Neural crest cell (in vitro differentiated cells): Measurements from ENCODE around the gene CALML3. TPM values are rescaled to one million over a fixed set of nuclear protein-coding genes. Genes with fewer than 3 reads are reported as not detected.

Experiments
- DNase-seq: peaks from one replicate; pipeline ENCODE4 v3.0.0; 2021; ENCODE audit warnings: low read depth, mixed read lengths, low spot score
- H3K27ac Mint-ChIP-seq: one replicate; pipeline ENCODE4 v1.8.0; 2021; ENCODE audit warnings: mild to moderate bottlenecking, mixed read lengths; ENCODE audit not compliant: unreplicated experiment
- H3K27me3 Mint-ChIP-seq: 2 replicates; pipeline ENCODE4 v1.8.0; 2021; ENCODE audit warnings: low read depth, mild to moderate bottlenecking, mixed read lengths
- H3K36me3 Mint-ChIP-seq: 2 replicates; pipeline ENCODE4 v1.8.0; 2021; ENCODE audit warnings: low read depth, mild to moderate bottlenecking, mixed read lengths
- H3K4me1 Mint-ChIP-seq: 2 replicates; pipeline ENCODE4 v1.8.0; 2021; ENCODE audit warnings: mixed read lengths
- H3K4me3 Mint-ChIP-seq: one replicate; pipeline ENCODE4 v1.8.0; 2021; ENCODE audit warnings: mild to moderate bottlenecking, mixed read lengths
- H3K9me3 Mint-ChIP-seq: 2 replicates; pipeline ENCODE4 v1.8.0; 2021; ENCODE audit warnings: mixed read lengths
- CTCF ChIP-seq: fragments of 200-600 bp; sonication (generic); conservative IDR thresholded peaks from 2 replicates; pipeline ENCODE4 v1.5.0; 2021; ENCODE audit warnings: antibody characterized with exemption, mild to moderate bottlenecking
- total RNA-seq: library from RNA; stranded (reverse); gene quantifications from 2 replicates; pipeline ENCODE4 v1.2.1, GENCODE V29; 2021

CALML3 gene
- total RNA-seq, 1 donor from 2014 or later, result not detected

GRCh38 chr10:5540080-5540479 lies 15.3 kb downstream of the CALML3 start:
- Mint-ChIP-seq H3K9me3 (peaks cover 7% of the 10 kb centered on the region), H3K36me3 (peaks cover 5% of the 10 kb centered on the region), H3K27ac (no peak overlapping the region), H3K27me3 (no peaks in the 10 kb centered on the region), H3K4me1 (peaks cover 7% of the 10 kb centered on the region), H3K4me3 (no peak overlapping the region)
- TF ChIP-seq CTCF, result no peak
- DNase-seq, result no peak

GRCh38 chr10:5540891-5541290 lies 16.1 kb downstream of the CALML3 start:
- Mint-ChIP-seq H3K4me3 (no peak overlapping the region), H3K27me3 (no peaks in the 10 kb centered on the region), H3K36me3 (peaks cover 5% of the 10 kb centered on the region), H3K4me1 (peaks cover 7% of the 10 kb centered on the region), H3K9me3 (peaks cover 7% of the 10 kb centered on the region), H3K27ac (no peak overlapping the region)
- DNase-seq, result no peak
- TF ChIP-seq CTCF, result no peak

- peaks cover 5% of the 10 kb centered on the region for H3K36me3 Mint-ChIP-seq
- no peak for DNase-seq
- peaks cover 10% of the 10 kb centered on the region for H3K4me1 Mint-ChIP-seq
- peaks cover 7% of the 10 kb centered on the region for H3K9me3 Mint-ChIP-seq
- no peak overlapping the region for H3K27ac Mint-ChIP-seq
- no peak overlapping the region for H3K4me3 Mint-ChIP-seq
- TF ChIP-seq CTCF, result no peak
- no peaks in the 10 kb centered on the region for H3K27me3 Mint-ChIP-seq
Observed at GRCh38 chr10:5542100-5542499, 17.3 kb downstream of the CALML3 start.

DNA sequence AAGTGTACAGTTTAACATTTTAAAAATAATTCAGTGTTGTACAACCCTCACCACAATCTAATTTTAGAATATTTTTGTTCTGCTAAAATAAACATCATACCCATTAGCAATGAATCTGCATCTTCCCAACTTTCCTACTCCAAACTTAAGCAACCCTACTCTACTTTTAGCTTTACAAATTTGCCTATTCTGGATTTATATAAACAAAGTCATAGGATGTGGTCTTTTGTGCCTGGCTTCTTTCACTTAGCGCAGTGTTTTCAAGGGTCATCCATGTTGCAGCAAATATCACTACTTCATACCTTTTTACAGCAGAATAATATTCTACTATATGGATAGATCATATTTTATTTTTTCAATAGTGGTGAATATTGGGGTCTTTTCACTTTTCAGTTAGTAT lies 18.9 kb downstream of the CALML3 start:
- TF ChIP-seq CTCF, result no peak
- no peaks in the 10 kb centered on the region for H3K27me3 Mint-ChIP-seq
- no peak overlapping the region for H3K4me3 Mint-ChIP-seq
- peaks cover 5% of the 10 kb centered on the region for H3K36me3 Mint-ChIP-seq
- H3K9me3 Mint-ChIP-seq, result peaks cover 7% of the 10 kb centered on the region
- peaks cover 8% of the 10 kb centered on the region for H3K4me1 Mint-ChIP-seq
- no peak overlapping the region for H3K27ac Mint-ChIP-seq
- no peak for DNase-seq

DNA sequence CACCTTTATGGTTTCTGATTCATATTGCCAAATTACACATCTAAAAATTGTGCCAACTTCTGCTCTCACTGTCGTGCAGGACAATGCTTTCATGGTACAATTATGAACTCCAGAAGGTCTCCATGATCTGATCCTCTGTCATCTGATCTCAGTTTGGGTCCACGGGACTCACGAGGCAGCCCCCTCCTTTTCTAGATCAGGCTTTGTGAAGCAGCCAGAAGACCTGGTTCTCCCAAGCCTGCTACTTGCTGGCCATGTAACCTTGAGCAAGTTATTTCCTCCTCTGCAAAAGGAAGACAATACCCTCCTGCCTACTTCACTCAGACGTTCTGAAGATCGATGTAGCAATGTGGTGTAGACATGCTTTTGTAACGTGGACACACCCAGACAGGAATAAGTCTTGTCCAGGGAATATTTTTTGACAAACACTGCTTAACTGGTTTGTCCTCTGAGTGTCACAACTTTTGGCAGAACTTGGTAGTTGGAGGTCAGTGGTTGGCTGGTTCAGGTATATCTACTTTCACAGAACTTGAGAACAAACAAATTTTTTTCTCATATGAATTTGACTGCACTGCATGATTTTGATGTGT lies 19.6 kb downstream of the CALML3 start:
- no peaks in the 10 kb centered on the region for H3K27me3 Mint-ChIP-seq
- no peak overlapping the region for H3K4me3 Mint-ChIP-seq
- no peak for DNase-seq
- no peak overlapping the region for H3K27ac Mint-ChIP-seq
- peaks cover 3% of the 10 kb centered on the region for H3K4me1 Mint-ChIP-seq
- H3K9me3 Mint-ChIP-seq, result peaks cover 7% of the 10 kb centered on the region
- H3K36me3 Mint-ChIP-seq, result peaks cover 5% of the 10 kb centered on the region
- no peak for TF ChIP-seq CTCF
